ENCODE results near the gene PFKP.

Gene PFKP

DNA sequence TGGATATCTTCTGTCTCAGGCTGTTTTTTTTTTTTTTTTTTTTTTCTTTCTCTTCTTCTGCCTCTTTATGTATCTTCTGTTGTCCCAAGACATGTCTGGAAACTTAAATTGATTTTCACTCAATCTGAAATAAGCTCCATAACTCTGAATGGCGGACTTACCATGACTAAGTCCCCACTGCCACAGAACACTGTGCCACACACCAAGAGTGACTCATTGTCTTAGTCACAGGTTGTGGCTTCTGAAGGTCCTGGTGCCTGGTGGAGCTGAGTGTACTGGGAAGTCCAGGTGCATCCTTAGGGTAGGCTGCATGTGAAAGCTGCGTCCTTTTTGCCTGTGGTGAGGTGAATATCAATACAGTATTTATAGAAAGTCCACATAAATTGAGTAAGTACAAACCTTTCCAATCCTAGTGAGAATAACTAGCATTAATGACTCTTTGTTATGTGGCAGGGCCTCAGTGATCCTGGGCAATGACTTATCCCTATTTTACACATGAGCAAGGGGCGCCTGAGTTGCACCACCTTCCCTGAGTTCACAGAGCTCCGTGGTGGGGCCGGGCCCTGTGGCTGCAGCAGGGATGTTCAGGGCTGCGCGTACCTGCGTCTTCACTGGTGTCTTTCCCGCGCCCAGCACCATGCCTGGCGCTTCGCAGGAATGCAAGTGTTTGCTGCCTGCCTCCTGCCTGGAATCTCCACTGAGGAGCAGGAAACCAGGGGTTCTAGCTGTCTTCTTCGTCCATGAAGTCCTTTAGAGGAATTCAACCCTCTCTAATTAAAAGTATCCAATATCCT lies 4.3 kb downstream of the PFKP start:
- DNase-seq: no peak

DNA sequence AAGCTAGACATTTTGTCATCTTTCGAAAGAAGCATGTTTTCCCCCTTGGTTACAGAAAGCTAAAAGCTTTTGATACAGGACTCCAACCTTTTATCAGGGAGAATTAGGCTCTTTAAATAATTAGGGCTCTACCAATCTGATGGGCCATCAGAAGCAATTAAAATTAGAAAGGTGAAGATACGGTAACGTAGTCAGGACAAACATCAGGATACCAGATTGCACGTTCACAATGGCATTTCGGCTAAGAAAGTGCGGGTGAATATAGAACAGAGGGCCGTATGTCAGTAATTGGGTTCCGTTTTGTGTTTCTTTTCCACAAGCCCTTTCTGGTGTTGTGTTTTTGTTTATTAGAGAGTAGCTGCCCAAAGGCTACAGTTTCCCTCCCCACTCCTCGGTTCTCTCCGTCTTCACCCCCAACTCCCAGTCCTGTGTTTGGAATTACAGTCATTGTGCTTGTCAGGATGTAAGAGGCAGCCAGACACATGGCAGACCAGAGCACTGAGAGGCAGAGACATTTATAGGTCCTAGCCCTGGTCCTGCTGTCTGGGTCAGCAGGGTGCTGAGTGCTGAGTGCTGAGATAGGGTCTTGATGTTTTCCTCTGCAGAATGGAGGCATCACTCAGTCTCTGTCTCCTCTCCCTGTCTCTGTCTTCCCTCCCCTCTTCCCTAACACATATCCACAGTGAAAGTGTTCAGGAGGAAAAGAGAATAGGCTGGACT lies 5.5 kb downstream of the PFKP start:
- DNase-seq: no peak

DNA sequence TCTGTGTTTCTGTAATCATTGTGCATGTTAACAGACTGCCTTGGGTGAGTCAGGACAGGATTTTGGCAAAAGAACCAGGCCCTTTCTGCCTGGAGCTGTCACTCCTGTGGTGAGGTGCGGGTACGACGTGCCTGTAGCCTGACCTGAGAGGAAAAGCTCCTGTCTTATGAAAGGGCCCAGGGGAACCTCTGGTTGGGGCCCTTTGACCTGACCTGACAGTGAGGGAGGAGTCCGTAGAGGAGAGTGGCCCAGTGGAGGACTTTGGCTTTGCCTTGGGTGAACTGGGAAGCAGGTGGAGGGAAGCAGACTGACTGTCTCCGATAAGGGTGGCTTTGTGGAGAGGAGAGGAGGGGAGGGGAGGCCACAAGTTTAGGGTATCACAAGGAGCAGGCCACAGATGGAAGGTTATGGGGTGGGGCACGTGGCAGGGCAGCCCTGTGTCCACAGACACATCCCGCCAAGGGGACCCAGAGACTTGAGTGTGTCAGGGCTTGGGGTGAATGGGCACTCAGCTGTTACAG lies 6.9 kb downstream of the PFKP start:
- no peak for DNase-seq

DNA sequence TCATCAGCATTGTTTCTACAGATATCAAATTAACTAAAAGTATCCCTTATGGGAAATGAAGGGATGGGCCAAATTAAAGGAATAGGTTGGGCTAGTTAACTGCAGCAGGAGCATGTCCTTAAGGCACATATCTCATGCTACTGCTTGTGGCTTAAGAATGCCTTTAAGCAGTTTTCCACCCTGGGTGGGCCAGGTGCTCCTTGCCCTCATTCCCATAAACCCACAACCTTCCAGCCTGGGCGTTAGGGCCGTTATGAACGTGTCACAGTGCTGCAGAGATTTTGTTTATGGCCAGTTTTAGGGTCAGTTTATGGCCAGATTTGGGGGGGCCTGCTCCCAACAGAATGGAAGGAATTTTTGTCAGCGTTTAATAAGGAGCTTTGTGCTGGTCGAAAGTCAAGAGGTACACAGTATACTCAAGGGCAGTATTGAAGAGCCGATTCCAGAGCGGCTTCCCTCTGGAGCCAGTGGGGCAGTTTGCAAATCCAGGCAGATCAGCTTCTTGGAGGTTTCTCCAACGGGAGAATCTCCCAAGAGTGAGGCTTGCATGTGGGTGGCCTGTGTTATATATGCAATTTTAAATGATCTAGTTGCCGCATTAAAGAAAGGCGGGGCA lies 7.7 kb downstream of the PFKP start:
- DNase-seq: no peak

DNA sequence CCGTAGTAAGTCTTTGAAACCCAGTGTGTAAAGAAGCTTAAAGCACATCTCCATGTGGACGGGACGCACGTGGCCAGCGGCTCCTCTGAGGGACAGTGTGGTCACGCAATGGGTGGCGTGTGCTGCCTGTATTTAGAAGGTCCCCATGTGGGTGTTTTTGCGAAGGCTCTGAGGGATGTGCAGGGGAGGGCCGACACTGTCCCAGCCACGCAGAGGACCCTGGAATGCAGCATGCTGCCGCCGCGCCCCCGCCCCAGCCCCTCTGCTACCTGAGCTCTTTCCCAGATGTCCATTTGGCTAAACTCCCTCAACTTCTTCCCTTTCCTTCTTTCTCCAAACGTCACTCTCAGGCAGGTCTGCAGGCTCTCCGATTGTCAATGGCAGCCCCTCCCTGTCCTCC lies 8.8 kb downstream of the PFKP start:
- DNase-seq: no peak

DNA sequence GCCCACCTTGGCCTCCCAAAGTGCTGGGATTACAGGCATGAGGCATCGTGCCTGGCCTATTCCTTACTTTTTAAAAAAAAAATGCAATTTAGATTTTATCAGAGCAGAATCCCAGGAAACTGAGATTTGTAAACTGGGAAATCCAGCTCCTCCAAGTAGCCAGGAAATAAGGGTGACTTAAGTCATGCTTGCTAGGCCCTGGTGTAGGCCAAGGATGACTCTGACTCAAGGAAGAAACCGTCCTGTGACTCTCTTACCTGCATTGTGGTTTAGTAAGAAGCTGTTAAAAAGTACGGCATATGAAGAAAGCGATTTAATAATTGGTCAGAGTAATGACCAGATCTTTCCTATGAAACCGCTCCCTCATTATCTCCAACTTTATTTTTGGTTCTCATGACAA lies 10.2 kb downstream of the PFKP start:
- DNase-seq: no peak

DNA sequence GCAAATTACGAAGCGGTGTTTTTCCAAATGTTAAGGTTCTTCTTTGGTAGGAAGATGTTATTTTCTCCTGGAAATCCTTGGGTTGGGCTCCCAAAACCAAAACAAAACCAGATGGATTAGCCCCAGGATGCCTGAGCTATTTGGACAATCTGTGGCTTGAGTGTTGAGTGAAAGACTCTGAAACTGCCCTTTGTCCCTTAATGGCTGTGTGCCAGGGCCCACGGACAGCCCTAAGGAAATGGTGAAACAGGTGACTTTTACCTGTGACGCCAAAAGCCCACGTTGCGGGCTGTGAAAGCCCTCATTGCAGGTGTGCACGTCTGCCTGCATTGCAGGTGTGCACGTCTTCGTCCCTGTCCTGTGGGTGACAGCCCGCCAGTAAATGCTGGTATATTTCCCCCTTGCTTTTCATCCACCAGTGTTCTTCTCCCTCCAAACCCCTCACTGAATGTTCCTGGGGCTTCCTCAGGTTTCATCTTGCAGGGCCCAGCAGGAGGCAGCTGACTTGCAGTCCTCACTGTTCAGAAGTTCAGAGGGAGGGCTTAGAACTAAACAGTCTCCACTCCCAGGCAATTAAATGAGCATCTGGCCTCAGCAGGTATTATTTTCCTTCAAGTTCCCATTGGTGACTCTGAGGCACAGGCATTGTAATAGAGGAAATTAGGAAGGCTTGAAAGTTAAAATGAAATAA lies 10.7 kb downstream of the PFKP start:
- DNase-seq: no peak

DNA sequence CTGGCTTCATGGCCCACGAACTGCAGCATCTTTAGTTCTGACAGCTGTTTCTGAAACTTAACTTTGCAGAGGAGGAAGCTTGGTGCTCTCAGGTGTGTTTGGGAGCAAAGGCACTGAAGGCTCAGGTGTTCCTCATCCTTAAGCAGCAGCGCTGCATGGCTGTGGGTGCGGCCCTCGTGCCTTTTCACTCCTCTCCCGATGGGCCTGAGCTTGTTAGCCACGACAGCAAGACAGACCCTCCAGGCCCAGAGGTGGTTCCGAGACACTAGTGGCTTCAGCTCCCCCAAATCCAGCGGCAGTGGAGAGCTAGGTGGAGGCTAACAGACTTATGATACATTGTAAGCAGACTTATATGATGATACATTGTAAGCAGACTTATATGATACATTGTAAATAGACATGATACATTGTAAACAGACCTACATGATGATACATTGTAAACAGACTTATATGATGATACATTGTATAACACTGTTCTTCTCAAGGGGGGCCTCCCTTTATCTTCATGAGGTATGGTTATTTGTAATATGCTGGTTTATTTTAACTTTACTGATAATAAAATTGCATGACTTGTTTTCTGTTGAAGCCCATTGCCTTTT lies 14.1 kb downstream of the PFKP start:
- no peak for DNase-seq

DNA sequence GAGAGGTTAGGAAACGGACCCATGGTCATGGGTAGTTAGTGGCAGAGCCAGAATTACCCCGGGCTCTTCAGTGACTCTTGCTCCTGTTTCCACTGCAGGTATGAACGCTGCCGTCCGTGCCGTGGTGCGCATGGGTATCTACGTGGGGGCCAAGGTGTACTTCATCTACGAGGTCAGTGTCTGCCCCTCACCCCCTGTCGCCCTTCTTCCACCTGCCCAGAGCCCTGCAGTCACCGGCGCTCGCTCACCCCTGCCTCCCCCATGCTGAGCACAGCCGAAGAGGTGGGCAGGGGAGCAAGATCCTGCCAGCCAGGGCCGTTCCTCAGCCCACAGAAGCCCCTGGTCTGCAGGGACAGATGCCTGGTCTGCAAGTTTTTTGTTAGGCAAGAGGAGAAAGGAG lies 14.9 kb downstream of the PFKP start:
- DNase-seq: no peak

DNA sequence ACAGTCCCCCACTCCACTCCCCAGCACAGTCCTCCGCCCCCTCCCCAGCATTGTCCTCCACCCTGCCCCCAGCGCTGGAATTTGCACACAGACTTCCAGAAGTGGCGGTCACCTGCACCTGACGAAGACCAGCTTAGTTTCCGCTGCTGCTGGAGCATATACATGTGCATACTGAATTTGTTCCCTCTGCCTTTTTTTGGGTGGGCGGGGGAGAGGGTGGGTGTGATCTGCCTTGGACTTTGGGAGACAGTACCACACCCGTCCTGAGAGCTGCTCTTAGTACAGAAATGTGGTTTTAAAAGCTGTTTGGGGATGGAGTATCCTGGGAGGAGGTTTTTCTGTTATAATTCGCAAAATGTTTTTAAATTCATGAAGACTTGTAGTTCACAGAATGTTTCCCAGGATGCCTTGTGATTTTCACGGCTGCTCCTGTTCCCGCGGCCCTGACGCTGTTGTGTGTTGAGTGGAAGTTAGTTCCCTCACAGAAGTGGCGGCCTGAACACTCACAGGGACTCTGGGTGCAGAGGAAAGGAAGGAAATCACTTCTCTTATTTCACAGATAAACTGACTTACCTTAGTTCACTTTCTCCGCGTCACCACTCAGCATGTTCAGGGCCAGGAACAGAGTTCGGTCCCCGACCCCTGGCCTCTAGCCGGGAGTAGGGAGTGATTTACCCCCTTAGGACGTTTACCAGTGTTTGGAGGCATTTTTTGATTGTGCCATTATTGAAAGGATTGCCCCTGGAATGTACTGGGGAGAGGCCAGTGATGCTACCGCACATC lies 18.6 kb downstream of the PFKP start:
- no peak for DNase-seq

DNA sequence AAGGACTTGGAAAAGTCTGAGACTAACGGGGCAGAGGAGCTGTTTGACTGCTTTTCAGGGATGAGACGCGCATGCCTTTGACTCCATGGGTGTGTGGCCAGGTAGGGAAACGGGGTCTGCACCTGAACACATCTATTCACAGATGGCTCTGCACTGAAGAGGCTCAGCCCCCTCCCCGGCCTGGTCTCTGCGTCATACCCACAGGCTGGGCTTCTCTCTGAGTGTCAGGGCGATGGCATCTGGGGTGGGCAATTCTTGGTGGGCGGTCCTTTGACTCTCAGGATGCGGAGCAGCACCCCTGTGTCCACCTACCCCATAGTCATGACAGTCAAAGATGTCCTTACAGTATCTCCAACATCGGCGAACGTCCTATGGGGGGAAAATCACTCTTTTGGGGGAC lies 23.0 kb downstream of the PFKP start:
- no peak for DNase-seq

DNA sequence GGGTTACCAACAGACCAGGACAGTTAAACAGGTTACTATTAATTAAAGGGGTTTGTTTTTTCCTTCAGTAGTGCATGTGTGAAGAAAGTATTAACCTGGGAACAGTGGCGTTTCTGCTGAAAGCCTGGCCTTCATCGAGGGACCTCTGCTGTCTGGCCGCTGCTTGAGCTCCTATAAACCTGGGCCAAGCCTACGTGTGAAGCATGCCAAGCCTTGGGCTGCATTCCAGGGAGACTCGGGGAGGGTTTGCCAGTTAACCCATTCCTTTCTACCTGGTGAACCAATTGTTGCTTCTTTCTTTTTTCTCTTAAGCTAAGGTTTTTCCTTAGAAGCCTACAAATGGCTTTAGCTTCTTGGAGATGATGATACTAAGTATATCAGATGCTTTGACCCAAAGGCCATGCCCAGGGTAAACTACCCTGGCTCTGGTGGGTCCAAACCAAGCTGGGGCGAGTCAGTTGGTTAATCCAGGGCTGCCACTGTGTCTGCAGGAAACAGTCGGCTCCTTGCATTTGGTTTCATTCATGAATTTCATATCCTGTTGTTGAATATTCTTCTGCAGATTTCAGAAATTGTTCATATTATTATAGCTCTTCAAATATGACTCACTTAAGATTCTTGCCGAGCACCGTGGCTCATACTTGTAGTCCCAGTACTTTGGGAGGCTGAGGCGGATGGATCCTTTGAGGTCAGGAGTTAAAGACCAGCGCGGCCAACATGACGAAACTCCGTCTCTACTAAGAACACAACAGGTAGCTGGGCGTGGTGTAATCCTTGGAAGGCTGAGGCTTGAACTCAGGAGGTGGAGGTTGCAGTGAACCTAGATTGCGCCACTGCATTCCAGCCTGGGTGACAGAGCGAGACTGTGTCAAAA lies 23.8 kb downstream of the PFKP start:
- no peak for DNase-seq

DNA sequence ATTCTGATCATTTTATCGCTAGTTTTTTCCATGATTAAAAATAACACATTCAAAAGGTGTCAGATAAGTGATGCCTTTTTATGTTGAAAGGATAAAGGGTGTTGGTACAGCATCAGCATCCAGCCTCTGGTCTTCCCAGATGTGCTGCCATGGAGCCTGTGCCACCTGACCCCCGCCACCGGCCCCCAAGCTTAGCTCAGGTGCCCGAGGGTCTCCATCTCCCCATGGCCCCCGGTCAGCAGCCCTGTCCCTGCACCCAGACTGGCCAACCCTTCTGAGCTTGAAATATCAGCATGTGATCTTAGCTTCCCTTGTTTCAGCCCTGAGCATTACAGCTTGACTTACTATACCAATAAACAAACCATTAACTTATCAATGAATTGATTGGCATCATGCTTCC lies 24.6 kb downstream of the PFKP start:
- no peak for DNase-seq

DNA sequence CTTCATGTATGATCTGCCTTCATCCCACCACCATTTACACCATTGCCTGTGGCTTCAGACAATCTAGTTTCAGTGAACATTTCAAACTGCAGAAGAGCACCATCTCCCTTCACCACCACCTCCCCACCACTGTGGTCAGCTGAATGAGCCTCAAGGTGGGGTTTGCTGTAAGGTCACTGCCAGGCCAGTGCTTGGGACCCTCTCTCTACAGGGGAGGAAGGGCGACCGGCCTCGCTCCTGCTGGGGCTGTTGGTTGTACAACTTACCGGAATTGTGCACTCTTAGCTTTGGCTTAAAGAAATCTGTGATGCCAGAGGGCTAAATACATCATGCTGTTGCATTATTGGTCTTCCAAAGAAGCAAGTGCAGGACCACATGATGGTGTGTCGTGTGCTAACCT lies 26.6 kb downstream of the PFKP start:
- DNase-seq: no peak

DNA sequence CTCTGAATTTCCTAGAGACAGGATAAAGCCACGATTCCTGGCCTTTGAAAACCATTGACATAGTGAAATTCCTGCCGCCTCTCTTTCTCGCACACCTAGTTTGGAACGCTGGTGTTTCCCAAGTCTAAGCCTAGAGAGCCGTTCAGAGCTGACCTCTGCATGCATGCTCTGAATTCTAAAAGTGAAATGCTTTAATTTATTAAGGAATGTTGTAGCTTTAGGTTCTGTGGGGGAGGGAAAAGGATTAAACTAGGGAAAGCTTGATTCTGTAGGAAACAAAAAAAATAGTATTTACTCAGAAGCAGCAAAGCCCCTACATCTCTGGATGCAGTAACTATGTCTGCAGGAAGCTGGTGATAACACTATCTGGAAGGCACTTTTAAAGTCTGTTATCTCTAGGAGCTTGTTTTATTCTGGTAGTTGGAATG lies 27.3 kb downstream of the PFKP start:
- no peak for DNase-seq

DNA sequence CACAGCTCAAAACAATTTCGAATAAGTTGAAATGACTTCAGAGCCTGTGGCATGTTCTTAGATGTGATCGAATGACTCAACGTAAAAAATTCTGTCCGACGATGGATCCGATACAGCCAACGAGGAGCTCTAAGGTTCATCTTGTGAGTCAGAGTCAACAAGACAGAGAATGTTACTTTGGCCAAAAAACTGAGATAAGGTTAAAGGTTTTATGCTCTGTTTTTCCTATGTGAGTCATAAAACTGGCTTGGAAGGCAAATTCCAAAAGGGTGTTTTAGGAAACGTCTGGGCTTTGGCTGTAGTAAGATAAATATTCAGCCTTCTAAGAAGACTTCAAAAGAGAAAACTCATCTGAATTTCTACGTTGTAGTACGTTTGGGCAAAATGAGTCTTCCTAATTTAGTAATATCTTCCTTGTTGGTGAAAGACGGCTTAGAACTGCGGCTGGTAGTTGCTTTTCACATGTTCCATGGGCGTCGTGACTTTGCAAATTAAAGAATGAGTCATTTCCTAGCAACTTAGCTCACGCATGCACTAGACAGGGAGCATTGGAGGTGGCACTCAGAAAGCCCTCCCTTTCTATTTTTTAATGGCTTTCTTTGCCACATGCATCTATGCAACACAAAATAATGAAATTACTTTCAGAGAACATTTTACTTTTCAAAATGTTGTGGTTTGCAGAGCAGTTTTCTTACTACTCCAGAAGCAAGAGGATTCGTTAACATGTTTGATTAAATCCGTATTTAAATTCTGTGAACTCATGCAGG lies 28.2 kb downstream of the PFKP start:
- no peak for DNase-seq

DNA sequence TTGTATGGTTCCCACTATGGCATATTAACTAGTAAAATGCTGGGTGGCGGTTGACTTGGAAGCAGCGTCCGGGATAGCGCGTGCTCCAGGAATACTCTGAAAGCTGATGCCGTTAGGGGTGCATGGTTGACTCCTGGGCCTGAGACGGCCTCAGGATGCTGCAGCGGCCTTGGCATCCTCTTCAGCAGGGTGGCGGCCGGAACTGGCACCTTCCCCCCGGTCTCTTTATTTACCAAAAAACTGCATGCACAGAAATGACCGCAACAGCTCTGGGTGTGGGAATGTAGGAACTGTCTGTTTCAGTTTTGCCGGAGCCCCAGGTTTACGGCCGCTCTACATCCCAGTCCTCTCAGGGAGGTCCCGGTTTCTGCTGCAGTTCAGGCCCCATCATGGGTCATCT lies 28.8 kb downstream of the PFKP start:
- DNase-seq: no peak

DNA sequence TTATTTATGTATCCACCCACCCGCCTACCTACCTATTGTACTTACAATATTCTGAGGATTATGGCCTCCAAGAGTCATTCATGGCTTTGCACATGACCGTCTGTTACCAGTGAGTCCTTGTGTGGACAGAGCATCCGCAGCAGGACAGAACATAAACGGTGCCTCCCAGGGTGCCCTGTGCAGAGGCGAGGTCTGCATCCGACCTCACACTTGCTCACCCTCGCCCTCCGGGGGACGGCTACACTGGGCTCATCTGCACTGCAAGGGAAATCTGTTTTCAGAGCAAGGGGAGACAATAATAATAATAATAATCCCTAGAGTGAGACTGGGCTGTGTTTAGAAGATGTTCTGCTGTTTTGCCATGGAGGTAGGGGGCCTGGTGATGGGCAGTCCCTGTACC lies 29.8 kb downstream of the PFKP start:
- DNase-seq: no peak

DNA sequence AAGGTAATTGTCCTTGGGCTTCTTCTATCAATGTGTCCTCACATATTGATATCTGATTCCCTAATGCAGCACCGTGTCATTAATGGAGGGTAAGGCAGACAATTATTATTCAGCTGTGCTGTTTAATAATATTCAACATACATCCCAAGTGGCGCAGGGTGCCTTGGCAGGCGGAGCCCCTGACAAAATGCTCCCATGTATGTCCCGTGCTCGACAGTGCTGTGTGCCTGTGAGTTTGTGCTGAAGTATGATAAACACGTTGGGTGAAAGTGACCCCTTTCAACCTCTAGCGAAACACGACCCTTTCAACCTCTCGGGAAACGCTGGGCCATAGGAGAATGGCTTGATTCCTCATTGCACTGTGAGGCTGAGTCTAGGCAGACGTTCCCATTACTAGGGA lies 31.3 kb downstream of the PFKP start:
- DNase-seq: no peak

Data from T-helper 9 cell (primary cell).